GM23338 (cell line): ENCODE data around the gene MYOF. TPM values are rescaled to one million over a fixed set of nuclear protein-coding genes. Genes with fewer than 3 reads are reported as not detected.

Source experiments
- ATAC-seq: fragments of 200-7000 bp; cut with Tn5 transposase; 3 replicates; pipeline ENCODE4 v1.9.1; 2020
- DNase-seq: peaks from one replicate; pipeline ENCODE4 v3.0.0-alpha.2; 2015; ENCODE audit warnings: low spot score
- H2AFZ ChIP-seq: fragments of 200-600 bp; sonication (generic); 2 replicates; pipeline ENCODE4 v1.8.0; 2016; ENCODE audit warnings: antibody characterized with exemption, mild to moderate bottlenecking, moderate library complexity
- H3F3A ChIP-seq: fragments of 200-600 bp; sonication (generic); replicated peaks from 2 replicates; pipeline ENCODE4 v1.8.0; 2017; ENCODE audit warnings: antibody characterized with exemption, mixed run types, low read depth
- H3K27ac ChIP-seq: fragments of 200-600 bp; sonication (generic); 2 replicates; pipeline ENCODE4 v1.6.1; 2016; ENCODE audit warnings: low read depth
- H3K27me3 ChIP-seq: fragments of 200-600 bp; sonication (generic); 2 replicates; pipeline ENCODE4 v1.8.0; 2016; ENCODE audit warnings: mild to moderate bottlenecking, mixed run types, moderate library complexity; ENCODE audit not compliant: insufficient read depth
- H3K36me3 ChIP-seq: fragments of 200-600 bp; sonication (generic); 2 replicates; pipeline ENCODE4 v1.8.0; 2016; ENCODE audit warnings: mild to moderate bottlenecking; ENCODE audit not compliant: insufficient read depth
- H3K4me1 ChIP-seq: fragments of 200-600 bp; sonication (generic); 2 replicates; pipeline ENCODE4 v1.8.0; 2016; ENCODE audit warnings: mild to moderate bottlenecking, moderate library complexity; ENCODE audit not compliant: insufficient read depth
- H3K4me2 ChIP-seq: fragments of 200-600 bp; sonication (generic); 2 replicates; pipeline ENCODE4 v1.7.1; 2017; ENCODE audit warnings: mixed run types
- H3K4me3 ChIP-seq: fragments of 200-600 bp; sonication (generic); 2 replicates; pipeline ENCODE4 v1.6.1; 2016; ENCODE audit warnings: mixed run types
- H3K79me2 ChIP-seq: fragments of 200-600 bp; sonication (generic); replicated peaks from 2 replicates; pipeline ENCODE4 v1.8.0; 2017; ENCODE audit warnings: mild to moderate bottlenecking; ENCODE audit not compliant: insufficient read depth
- H3K9me2 ChIP-seq: fragments of 200-600 bp; sonication (generic); 2 replicates; pipeline ENCODE4 v1.8.0; 2017; ENCODE audit not compliant: insufficient read depth
- H4K20me1 ChIP-seq: fragments of 200-600 bp; sonication (generic); replicated peaks from 2 replicates; pipeline ENCODE4 v1.8.0; 2017; ENCODE audit warnings: mild to moderate bottlenecking; ENCODE audit not compliant: insufficient read depth
- H3K27ac Mint-ChIP-seq: 2 replicates; pipeline ENCODE4 v1.8.0; 2020; ENCODE audit warnings: inconsistent platforms, mild to moderate bottlenecking, moderate library complexity, mixed read lengths
- H3K27me3 Mint-ChIP-seq: 3 replicates; pipeline ENCODE4 v1.8.0; 2022; ENCODE audit warnings: low read depth, mild to moderate bottlenecking, moderate library complexity, mixed read lengths, inconsistent platforms; ENCODE audit not compliant: insufficient read depth, poor library complexity
- H3K36me3 Mint-ChIP-seq: 3 replicates; pipeline ENCODE4 v1.8.0; 2021; ENCODE audit warnings: low read depth, mild to moderate bottlenecking, inconsistent platforms, moderate library complexity, mixed read lengths
- H3K4me1 Mint-ChIP-seq: 3 replicates; pipeline ENCODE4 v1.8.0; 2020; ENCODE audit warnings: mild to moderate bottlenecking, inconsistent platforms, mixed read lengths
- H3K4me3 Mint-ChIP-seq: 3 replicates; pipeline ENCODE4 v1.8.0; 2021; ENCODE audit warnings: moderate library complexity, mild to moderate bottlenecking, inconsistent platforms, mixed read lengths
- H3K9me3 Mint-ChIP-seq: 3 replicates; pipeline ENCODE4 v1.8.0; 2020; ENCODE audit warnings: moderate library complexity, mild to moderate bottlenecking, inconsistent platforms, mixed read lengths
- CREB1 ChIP-seq: fragments of 250-450 bp; sonication (Bioruptor Pico); IDR thresholded peaks from 2 replicates; pipeline ENCODE4 v1.5.0; 2020; ENCODE audit warnings: low read depth, mild to moderate bottlenecking, moderate library complexity
- CTCF ChIP-seq, 2 experiments: fragments of 200-600 bp in 1 of 2; sonication (generic) in 1 of 2; conservative IDR thresholded peaks; 2 replicates each; pipeline versions ENCODE4 v1.5.1 to v1.6.1; 2016 to 2017; ENCODE audit warnings: antibody characterized with exemption in 2 of 2, low read depth in 2 of 2, mild to moderate bottlenecking in 2 of 2, moderate library complexity in 1 of 2
- EZH2 ChIP-seq: fragments of 200-600 bp; sonication (generic); IDR thresholded peaks from one replicate; pipeline ENCODE4 v1.8.0; 2017; ENCODE audit warnings: antibody characterized with exemption, mild to moderate bottlenecking, low read depth; ENCODE audit not compliant: unreplicated experiment
- EZH2phosphoT487 ChIP-seq: fragments of 200-600 bp; sonication (generic); IDR thresholded peaks from one replicate; pipeline ENCODE4 v1.8.1; 2018; ENCODE audit warnings: antibody characterized with exemption; ENCODE audit not compliant: unreplicated experiment
- JUNB ChIP-seq: IDR thresholded peaks from one replicate; pipeline ENCODE4 v1.6.1; 2016; ENCODE audit warnings: antibody characterized with exemption; ENCODE audit not compliant: unreplicated experiment
- NANOG ChIP-seq: IDR thresholded peaks from 2 replicates; pipeline ENCODE4 v1.6.1; 2016; ENCODE audit warnings: antibody characterized with exemption, borderline replicate concordance
- POLR2AphosphoS5 ChIP-seq: IDR thresholded peaks from 2 replicates; pipeline ENCODE4 v1.6.1; 2016; ENCODE audit warnings: antibody characterized with exemption, low read depth
- REST ChIP-seq: IDR thresholded peaks from one replicate; pipeline ENCODE4 v1.6.1; 2018; ENCODE audit warnings: antibody characterized with exemption; ENCODE audit not compliant: unreplicated experiment
- STAT1 ChIP-seq: IDR thresholded peaks from one replicate; pipeline ENCODE4 v1.6.1; 2016; ENCODE audit warnings: antibody characterized with exemption; ENCODE audit not compliant: unreplicated experiment
- ZNF114 ChIP-seq: fragments of 250-450 bp; sonication (Bioruptor Pico); IDR thresholded peaks from 2 replicates; pipeline ENCODE4 v1.5.0; 2020; ENCODE audit warnings: mild to moderate bottlenecking, moderate library complexity
- ZNF331 ChIP-seq: fragments of 250-450 bp; sonication (Bioruptor Pico); IDR thresholded peaks from 2 replicates; pipeline ENCODE4 v1.5.0; 2020; ENCODE audit warnings: low read depth, mild to moderate bottlenecking, moderate library complexity
- polyA plus RNA-seq: library from polyadenylated mRNA; unstranded; fragments of >200 nt; fragmentation: Nextera tagmentation; extraction: Ambion mirVana; gene quantifications from 2 replicates; pipeline ENCODE4 v1.2.1, GENCODE V29; 2016
- total RNA-seq: library from RNA; depleted of rRNA; stranded (reverse); fragments of >200 nt; shearing (Covaris generic); gene quantifications from 2 replicates; pipeline ENCODE4 v1.2.3, GENCODE V29; 2014
- TF ChIP-seq, protein P1 (sequence below): fragments of 250-450 bp; sonication (Bioruptor Pico); IDR thresholded peaks from 2 replicates; pipeline ENCODE4 v1.5.0; 2020; ENCODE audit warnings: mild to moderate bottlenecking, moderate library complexity
- TF ChIP-seq, protein P2 (sequence below): IDR thresholded peaks from 2 replicates; pipeline ENCODE4 v1.6.1; 2016; ENCODE audit warnings: antibody characterized with exemption

Gene MYOF
- total and polyA plus RNA-seq, 2 experiments from 2014 or later = 0.82 to 1.4 TPM

- Histone ChIP-seq H3K27ac (no peak overlapping the region), H3K79me2 (no peaks in the 10 kb centered on the region), H3K4me2 (no peak overlapping the region), H4K20me1 (no peaks in the 10 kb centered on the region), H3F3A (no peaks in the 10 kb centered on the region), H3K4me1 (peaks cover 5% of the 10 kb centered on the region; the same call in 1 of the 2 replicates), H3K4me3 (no peak overlapping the region), H3K36me3 (no peaks in the 10 kb centered on the region), H2AFZ (no peak overlapping the region), H3K9me2 (no peaks in the 10 kb centered on the region), H3K27me3 (no peaks in the 10 kb centered on the region)
- Mint-ChIP-seq H3K9me3 (no peaks in the 10 kb centered on the region), H3K36me3 (no peaks in the 10 kb centered on the region), H3K4me3 (no peak overlapping the region), H3K27me3 (peaks cover 4% of the 10 kb centered on the region), H3K27ac (no peak overlapping the region), H3K4me1 (peaks cover 14% of the 10 kb centered on the region)
- ATAC-seq = no peak
- TF ChIP-seq, protein P1, sequence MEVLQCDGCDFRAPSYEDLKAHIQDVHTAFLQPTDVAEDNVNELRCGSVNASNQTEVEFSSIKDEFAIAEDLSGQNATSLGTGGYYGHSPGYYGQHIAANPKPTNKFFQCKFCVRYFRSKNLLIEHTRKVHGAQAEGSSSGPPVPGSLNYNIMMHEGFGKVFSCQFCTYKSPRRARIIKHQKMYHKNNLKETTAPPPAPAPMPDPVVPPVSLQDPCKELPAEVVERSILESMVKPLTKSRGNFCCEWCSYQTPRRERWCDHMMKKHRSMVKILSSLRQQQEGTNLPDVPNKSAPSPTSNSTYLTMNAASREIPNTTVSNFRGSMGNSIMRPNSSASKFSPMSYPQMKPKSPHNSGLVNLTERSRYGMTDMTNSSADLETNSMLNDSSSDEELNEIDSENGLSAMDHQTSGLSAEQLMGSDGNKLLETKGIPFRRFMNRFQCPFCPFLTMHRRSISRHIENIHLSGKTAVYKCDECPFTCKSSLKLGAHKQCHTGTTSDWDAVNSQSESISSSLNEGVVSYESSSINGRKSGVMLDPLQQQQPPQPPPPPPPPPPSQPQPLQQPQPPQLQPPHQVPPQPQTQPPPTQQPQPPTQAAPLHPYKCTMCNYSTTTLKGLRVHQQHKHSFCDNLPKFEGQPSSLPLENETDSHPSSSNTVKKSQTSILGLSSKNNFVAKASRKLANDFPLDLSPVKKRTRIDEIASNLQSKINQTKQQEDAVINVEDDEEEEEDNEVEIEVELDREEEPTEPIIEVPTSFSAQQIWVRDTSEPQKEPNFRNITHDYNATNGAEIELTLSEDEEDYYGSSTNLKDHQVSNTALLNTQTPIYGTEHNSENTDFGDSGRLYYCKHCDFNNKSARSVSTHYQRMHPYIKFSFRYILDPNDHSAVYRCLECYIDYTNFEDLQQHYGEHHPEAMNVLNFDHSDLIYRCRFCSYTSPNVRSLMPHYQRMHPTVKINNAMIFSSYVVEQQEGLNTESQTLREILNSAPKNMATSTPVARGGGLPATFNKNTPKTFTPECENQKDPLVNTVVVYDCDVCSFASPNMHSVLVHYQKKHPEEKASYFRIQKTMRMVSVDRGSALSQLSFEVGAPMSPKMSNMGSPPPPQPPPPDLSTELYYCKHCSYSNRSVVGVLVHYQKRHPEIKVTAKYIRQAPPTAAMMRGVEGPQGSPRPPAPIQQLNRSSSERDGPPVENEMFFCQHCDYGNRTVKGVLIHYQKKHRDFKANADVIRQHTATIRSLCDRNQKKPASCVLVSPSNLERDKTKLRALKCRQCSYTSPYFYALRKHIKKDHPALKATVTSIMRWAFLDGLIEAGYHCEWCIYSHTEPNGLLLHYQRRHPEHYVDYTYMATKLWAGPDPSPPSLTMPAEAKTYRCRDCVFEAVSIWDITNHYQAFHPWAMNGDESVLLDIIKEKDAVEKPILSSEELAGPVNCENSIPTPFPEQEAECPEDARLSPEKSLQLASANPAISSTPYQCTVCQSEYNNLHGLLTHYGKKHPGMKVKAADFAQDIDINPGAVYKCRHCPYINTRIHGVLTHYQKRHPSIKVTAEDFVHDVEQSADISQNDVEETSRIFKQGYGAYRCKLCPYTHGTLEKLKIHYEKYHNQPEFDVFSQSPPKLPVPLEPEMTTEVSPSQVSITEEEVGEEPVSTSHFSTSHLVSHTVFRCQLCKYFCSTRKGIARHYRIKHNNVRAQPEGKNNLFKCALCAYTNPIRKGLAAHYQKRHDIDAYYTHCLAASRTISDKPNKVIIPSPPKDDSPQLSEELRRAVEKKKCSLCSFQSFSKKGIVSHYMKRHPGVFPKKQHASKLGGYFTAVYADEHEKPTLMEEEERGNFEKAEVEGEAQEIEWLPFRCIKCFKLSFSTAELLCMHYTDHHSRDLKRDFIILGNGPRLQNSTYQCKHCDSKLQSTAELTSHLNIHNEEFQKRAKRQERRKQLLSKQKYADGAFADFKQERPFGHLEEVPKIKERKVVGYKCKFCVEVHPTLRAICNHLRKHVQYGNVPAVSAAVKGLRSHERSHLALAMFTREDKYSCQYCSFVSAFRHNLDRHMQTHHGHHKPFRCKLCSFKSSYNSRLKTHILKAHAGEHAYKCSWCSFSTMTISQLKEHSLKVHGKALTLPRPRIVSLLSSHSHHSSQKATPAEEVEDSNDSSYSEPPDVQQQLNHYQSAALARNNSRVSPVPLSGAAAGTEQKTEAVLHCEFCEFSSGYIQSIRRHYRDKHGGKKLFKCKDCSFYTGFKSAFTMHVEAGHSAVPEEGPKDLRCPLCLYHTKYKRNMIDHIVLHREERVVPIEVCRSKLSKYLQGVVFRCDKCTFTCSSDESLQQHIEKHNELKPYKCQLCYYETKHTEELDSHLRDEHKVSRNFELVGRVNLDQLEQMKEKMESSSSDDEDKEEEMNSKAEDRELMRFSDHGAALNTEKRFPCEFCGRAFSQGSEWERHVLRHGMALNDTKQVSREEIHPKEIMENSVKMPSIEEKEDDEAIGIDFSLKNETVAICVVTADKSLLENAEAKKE (CRISPR knock-in tag) = no peak
- TF ChIP-seq EZH2 = no peak
- no peak for TF ChIP-seq POLR2AphosphoS5
- TF ChIP-seq CREB1 (CRISPR knock-in tag) = no peak
- TF ChIP-seq ZNF114 (CRISPR knock-in tag) = no peak
- TF ChIP-seq EZH2phosphoT487 = no peak
- no peak for TF ChIP-seq STAT1
- no peak for TF ChIP-seq ZNF331
- TF ChIP-seq REST = no peak
- TF ChIP-seq CTCF (conservative IDR thresholded peaks at IDR 0.05; ENCODE audit: low read depth in 2 of 2) = no peak
- no peak for TF ChIP-seq JUNB
- TF ChIP-seq, protein P2, sequence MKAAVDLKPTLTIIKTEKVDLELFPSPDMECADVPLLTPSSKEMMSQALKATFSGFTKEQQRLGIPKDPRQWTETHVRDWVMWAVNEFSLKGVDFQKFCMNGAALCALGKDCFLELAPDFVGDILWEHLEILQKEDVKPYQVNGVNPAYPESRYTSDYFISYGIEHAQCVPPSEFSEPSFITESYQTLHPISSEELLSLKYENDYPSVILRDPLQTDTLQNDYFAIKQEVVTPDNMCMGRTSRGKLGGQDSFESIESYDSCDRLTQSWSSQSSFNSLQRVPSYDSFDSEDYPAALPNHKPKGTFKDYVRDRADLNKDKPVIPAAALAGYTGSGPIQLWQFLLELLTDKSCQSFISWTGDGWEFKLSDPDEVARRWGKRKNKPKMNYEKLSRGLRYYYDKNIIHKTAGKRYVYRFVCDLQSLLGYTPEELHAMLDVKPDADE = no peak
- TF ChIP-seq NANOG = no peak
- DNase-seq = no peak
Observed at GRCh38 chr10:93393211-93393610, 88.9 kb downstream of the MYOF start.
